ENCODE measurements around the gene EPC1.
"Not testable (repeated sequence)": the region's sequence is repeated elsewhere in the genome, so short reads cannot be mapped to it uniquely, and the experiment has no call there.

Gene EPC1

GRCh38 chr10:32376771-32377170 is 29.8 kb upstream of the EPC1 start:
- H3K4me1 Mint-ChIP-seq, result peaks cover 34% of the 10 kb centered on the region
- peaks cover 22% of the 10 kb centered on the region for H3K36me3 Mint-ChIP-seq
- CTCF ChIA-PET, result interaction anchor here (2.7 kb wide), 1 partner anchor 29 kb away, joined by 10 read pairs; no protein-coding TSS in a partner anchor
- no peaks in the 10 kb centered on the region for H3K9me3 Mint-ChIP-seq
- H3K4me3 Mint-ChIP-seq, result no peak overlapping the region
- no peak overlapping the region for H3K27ac Mint-ChIP-seq
- no peaks in the 10 kb centered on the region for H3K27me3 Mint-ChIP-seq
- no peak for DNase-seq

- no peak overlapping the region for H3K4me3 Mint-ChIP-seq
- peaks cover 25% of the 10 kb centered on the region for H3K36me3 Mint-ChIP-seq
- no peak overlapping the region for H3K27ac Mint-ChIP-seq
- H3K27me3 Mint-ChIP-seq, result no peaks in the 10 kb centered on the region
- DNase-seq, result no peak
- H3K9me3 Mint-ChIP-seq, result no peaks in the 10 kb centered on the region
- CTCF ChIA-PET, result interaction anchor here (1.2 kb wide), 1 partner anchor 9 kb away, joined by 3 read pairs; no protein-coding TSS in a partner anchor
- H3K4me1 Mint-ChIP-seq, result peaks cover 30% of the 10 kb centered on the region
These were observed 29.1 kb upstream of the EPC1 start for GRCh38 chr10:32376097-32376496.

- H3K4me3 Mint-ChIP-seq, result no peak overlapping the region
These were observed 28.7 kb upstream of the EPC1 start for GRCh38 chr10:32375631-32376030.

GRCh38 chr10:32374605-32375004 is 27.6 kb upstream of the EPC1 start:
- Mint-ChIP-seq H3K9me3 (no peaks in the 10 kb centered on the region), H3K27ac (no peak overlapping the region), H3K4me3 (no peak overlapping the region), H3K4me1 (peaks cover 31% of the 10 kb centered on the region), H3K27me3 (no peaks in the 10 kb centered on the region), H3K36me3 (peaks cover 27% of the 10 kb centered on the region)
- no peak for DNase-seq
- CTCF ChIA-PET, result interaction anchor here (1.5 kb wide), 1 partner anchor 118 kb away, joined by 4 read pairs; no protein-coding TSS in a partner anchor

More at GRCh38 chr10:32375631-32376030, 28.7 kb upstream of the EPC1 start:
- peaks cover 27% of the 10 kb centered on the region for H3K36me3 Mint-ChIP-seq
- H3K27ac Mint-ChIP-seq, result no peak overlapping the region
- H3K9me3 Mint-ChIP-seq, result no peaks in the 10 kb centered on the region
- CTCF ChIA-PET, result interaction anchor here (1.2 kb wide), 1 partner anchor 9 kb away, joined by 3 read pairs; no protein-coding TSS in a partner anchor
- no peaks in the 10 kb centered on the region for H3K27me3 Mint-ChIP-seq
- no peak for DNase-seq
- peaks cover 29% of the 10 kb centered on the region for H3K4me1 Mint-ChIP-seq

GRCh38 chr10:32373496-32373895 is 26.5 kb upstream of the EPC1 start:
- CTCF ChIA-PET, result interaction anchor here (0.6 to 1.5 kb wide), 4 partner anchors 21 to 783 kb away, joined by 4 to 7 read pairs (median 4); partner anchors contain the start of gene CCDC7
- no peak for DNase-seq
- peaks cover 31% of the 10 kb centered on the region for H3K4me1 Mint-ChIP-seq
- peaks cover 30% of the 10 kb centered on the region for H3K36me3 Mint-ChIP-seq
- no peaks in the 10 kb centered on the region for H3K27me3 Mint-ChIP-seq
- no peak overlapping the region for H3K4me3 Mint-ChIP-seq
- no peaks in the 10 kb centered on the region for H3K9me3 Mint-ChIP-seq
- no peak overlapping the region for H3K27ac Mint-ChIP-seq

GRCh38 chr10:32373031-32373430 is 26.1 kb upstream of the EPC1 start:
- no peaks in the 10 kb centered on the region for H3K9me3 Mint-ChIP-seq
- peaks cover 30% of the 10 kb centered on the region for H3K36me3 Mint-ChIP-seq
- CTCF ChIA-PET, result interaction anchor here (0.6 to 1.5 kb wide), 4 partner anchors 20 to 783 kb away, joined by 4 to 7 read pairs (median 4); partner anchors contain the start of gene CCDC7
- no peak for DNase-seq
- no peak overlapping the region for H3K4me3 Mint-ChIP-seq
- H3K27me3 Mint-ChIP-seq, result no peaks in the 10 kb centered on the region
- peaks cover 35% of the 10 kb centered on the region for H3K4me1 Mint-ChIP-seq
- H3K27ac Mint-ChIP-seq, result no peak overlapping the region

GRCh38 chr10:32372000-32372875 is 25.3 kb upstream of the EPC1 start:
- no peak for DNase-seq
- Mint-ChIP-seq H3K27me3 (no peaks in the 10 kb centered on the region), H3K36me3 (peaks cover 30% of the 10 kb centered on the region), H3K27ac (no peak overlapping the region), H3K4me1 (peaks cover 39% of the 10 kb centered on the region), H3K4me3 (no peak overlapping the region), H3K9me3 (no peaks in the 10 kb centered on the region)
- CTCF ChIA-PET, result interaction anchor here (1.3 to 5.3 kb wide), 3 partner anchors 19 to 116 kb away, joined by 4 to 23 read pairs (median 7); partner anchors contain the start of gene CCDC7

GRCh38 chr10:32371101-32371500 is 24.1 kb upstream of the EPC1 start:
- DNase-seq, result no peak
- Mint-ChIP-seq H3K36me3 (peaks cover 29% of the 10 kb centered on the region), H3K4me1 (peaks cover 45% of the 10 kb centered on the region), H3K27me3 (no peaks in the 10 kb centered on the region), H3K27ac (no peak overlapping the region), H3K4me3 (no peak overlapping the region), H3K9me3 (no peaks in the 10 kb centered on the region)
- CTCF ChIA-PET, result interaction anchor here (1.1 to 5.3 kb wide), 2 partner anchors 25 to 115 kb away, joined by 3 to 23 read pairs; no protein-coding TSS in a partner anchor

GRCh38 chr10:32367793-32368453 is 21.0 kb upstream of the EPC1 start:
- H3K4me3 Mint-ChIP-seq, result no peak overlapping the region
- peaks cover 17% of the 10 kb centered on the region for H3K36me3 Mint-ChIP-seq
- H3K27ac Mint-ChIP-seq, result no peak overlapping the region
- no peaks in the 10 kb centered on the region for H3K27me3 Mint-ChIP-seq
- no peaks in the 10 kb centered on the region for H3K9me3 Mint-ChIP-seq
- peak; percentile 82 for DNase-seq
- CTCF ChIA-PET, result interaction anchor here (0.6 to 5.3 kb wide), 13 partner anchors 10 to 362 kb away, joined by 3 to 23 read pairs (median 5); no protein-coding TSS in a partner anchor
- peaks cover 44% of the 10 kb centered on the region for H3K4me1 Mint-ChIP-seq

- peaks cover 52% of the 10 kb centered on the region for H3K4me1 Mint-ChIP-seq
- H3K4me3 Mint-ChIP-seq, result no peak overlapping the region
- no peak overlapping the region for H3K27ac Mint-ChIP-seq
- no peaks in the 10 kb centered on the region for H3K9me3 Mint-ChIP-seq
- peaks cover 21% of the 10 kb centered on the region for H3K36me3 Mint-ChIP-seq
- CTCF ChIA-PET, result interaction anchor here (0.7 to 2.7 kb wide), 9 partner anchors 8 to 155 kb away, joined by 3 to 10 read pairs (median 5); partner anchors contain the start of gene EPC1
- DNase-seq, result no peak
- H3K27me3 Mint-ChIP-seq, result no peaks in the 10 kb centered on the region
These were observed 19.6 kb upstream of the EPC1 start for GRCh38 chr10:32366588-32366987.

GRCh38 chr10:32366111-32366510 is 19.2 kb upstream of the EPC1 start:
- H3K27me3 Mint-ChIP-seq, result no peaks in the 10 kb centered on the region
- no peak overlapping the region for H3K27ac Mint-ChIP-seq
- no peaks in the 10 kb centered on the region for H3K9me3 Mint-ChIP-seq
- peaks cover 57% of the 10 kb centered on the region for H3K4me1 Mint-ChIP-seq
- H3K4me3 Mint-ChIP-seq, result peak overlapping the region; percentile 33
- no peak for DNase-seq
- CTCF ChIA-PET, result interaction anchor here (0.7 to 2.7 kb wide), 7 partner anchors 10 to 115 kb away, joined by 3 to 10 read pairs (median 5); partner anchors contain the start of gene EPC1
- peaks cover 21% of the 10 kb centered on the region for H3K36me3 Mint-ChIP-seq

GRCh38 chr10:32365404-32365803 is 18.4 kb upstream of the EPC1 start:
- DNase-seq, H3K9me3 Mint-ChIP-seq, H3K27me3 Mint-ChIP-seq, CTCF ChIA-PET: not testable (repeated sequence)
- peak overlapping the region; percentile 55 for H3K27ac Mint-ChIP-seq
- H3K4me1 Mint-ChIP-seq, result peaks cover 62% of the 10 kb centered on the region
- H3K36me3 Mint-ChIP-seq, result peaks cover 24% of the 10 kb centered on the region
- H3K4me3 Mint-ChIP-seq, result peak overlapping the region; percentile 45

- H3K4me3 Mint-ChIP-seq, result no peak overlapping the region
- peaks cover 8% of the 10 kb centered on the region for H3K9me3 Mint-ChIP-seq
- CTCF ChIA-PET, result interaction anchor here (1.6 kb wide), 1 partner anchor 16 kb away, joined by 5 read pairs; no protein-coding TSS in a partner anchor
- peaks cover 68% of the 10 kb centered on the region for H3K4me1 Mint-ChIP-seq
- H3K27ac Mint-ChIP-seq, result peak overlapping the region; percentile 58
- DNase-seq, result no peak
- H3K36me3 Mint-ChIP-seq, result peaks cover 30% of the 10 kb centered on the region
- no peaks in the 10 kb centered on the region for H3K27me3 Mint-ChIP-seq
These were observed 15.6 kb upstream of the EPC1 start for GRCh38 chr10:32362571-32362970.

- H3K4me3 Mint-ChIP-seq, result no peak overlapping the region
- DNase-seq, result no peak
- peaks cover 34% of the 10 kb centered on the region for H3K36me3 Mint-ChIP-seq
- H3K27me3 Mint-ChIP-seq, result no peaks in the 10 kb centered on the region
- peaks cover 8% of the 10 kb centered on the region for H3K9me3 Mint-ChIP-seq
- CTCF ChIA-PET, result interaction anchor here (0.6 to 1.3 kb wide), 3 partner anchors 8 to 697 kb away, joined by 3 to 4 read pairs (median 3); no protein-coding TSS in a partner anchor
- H3K4me1 Mint-ChIP-seq, result peaks cover 71% of the 10 kb centered on the region
- H3K27ac Mint-ChIP-seq, result no peak overlapping the region
These were observed 13.9 kb upstream of the EPC1 start for GRCh38 chr10:32360884-32361283.

Measured in activated naive CD4-positive, alpha-beta T cell treated with anti-CD3 and anti-CD28 coated beads, Interleukin-2, amount 10 ng/mL, durations not matched to agents 7 days and 5 days (primary cell).